Endodermal cell (in vitro differentiated cells): Measurements from ENCODE around the gene OTOA. TPM values are rescaled to one million over a fixed set of nuclear protein-coding genes. Genes with fewer than 3 reads are reported as not detected.

ENCODE experiments used
- DNase-seq: peaks from one replicate; pipeline ENCODE4 v3.0.0-alpha.2; 2017
- H3K27ac ChIP-seq: 2 replicates; pipeline ENCODE4 v1.5.1; 2013; ENCODE audit warnings: mild to moderate bottlenecking, low read depth, low read length, moderate library complexity
- H3K27me3 ChIP-seq: 2 replicates; pipeline ENCODE4 v1.6.1; 2013; ENCODE audit warnings: mild to moderate bottlenecking, low read length, moderate library complexity; ENCODE audit not compliant: insufficient read depth, control insufficient read depth, poor library complexity, severe bottlenecking
- H3K36me3 ChIP-seq: 2 replicates; pipeline ENCODE4 v1.7.0; 2013; ENCODE audit warnings: mild to moderate bottlenecking, low read length, moderate library complexity; ENCODE audit not compliant: control insufficient read depth, insufficient read depth
- H3K4me1 ChIP-seq: one replicate; pipeline ENCODE4 v1.7.0; 2013; ENCODE audit warnings: low read length; ENCODE audit not compliant: control insufficient read depth, insufficient read depth
- H3K4me3 ChIP-seq: 2 replicates; pipeline ENCODE4 v1.5.1; 2013; ENCODE audit warnings: mild to moderate bottlenecking, low read length, moderate library complexity
- H3K9ac ChIP-seq: 2 replicates; pipeline ENCODE4 v1.6.1; 2013; ENCODE audit warnings: mild to moderate bottlenecking, low read length, moderate library complexity; ENCODE audit not compliant: poor library complexity, severe bottlenecking; ENCODE audit errors: extremely low read depth
- H3K9me3 ChIP-seq: 2 replicates; pipeline ENCODE4 v1.6.1; 2013; ENCODE audit warnings: mild to moderate bottlenecking, low read length, moderate library complexity; ENCODE audit not compliant: control insufficient read depth
- H3K27ac Mint-ChIP-seq: 2 replicates; pipeline ENCODE4 v1.8.0; 2020; ENCODE audit warnings: mixed read lengths
- H3K27me3 Mint-ChIP-seq: 2 replicates; pipeline ENCODE4 v1.8.0; 2021; ENCODE audit warnings: mild to moderate bottlenecking, mixed read lengths; ENCODE audit not compliant: insufficient read depth
- H3K36me3 Mint-ChIP-seq: 2 replicates; pipeline ENCODE4 v1.8.0; 2020; ENCODE audit warnings: low read depth, mixed read lengths
- H3K4me1 Mint-ChIP-seq: 2 replicates; pipeline ENCODE4 v1.8.0; 2020; ENCODE audit warnings: mixed read lengths
- H3K4me3 Mint-ChIP-seq: 2 replicates; pipeline ENCODE4 v1.8.0; 2020; ENCODE audit warnings: mild to moderate bottlenecking, moderate library complexity, mixed read lengths
- H3K9me3 Mint-ChIP-seq: 2 replicates; pipeline ENCODE4 v1.8.0; 2020; ENCODE audit warnings: mild to moderate bottlenecking, mixed read lengths
- CTCF ChIP-seq: fragments of 200-600 bp; sonication (generic); conservative IDR thresholded peaks from 2 replicates; pipeline ENCODE4 v1.5.0; 2021; ENCODE audit warnings: antibody characterized with exemption, mild to moderate bottlenecking
- WGBS, 2 experiments: methylation state at CpG; one replicate each; pipeline versions ENCODE4 v1.1.5 to v1.1.7; 2013; ENCODE audit warnings: missing lambda C conversion rate in 2 of 2, mixed read lengths in 1 of 2; ENCODE audit not compliant: insufficient coverage in 1 of 2, insufficient read length in 1 of 2; 5-methylcytosine and 5-hydroxymethylcytosine counted together
- long read RNA-seq, 4 experiments: library from polyadenylated mRNA in 2 of 4; library from RNA in 1 of 4; library from capped mRNA in 1 of 4; stranded (forward) in 3 of 4; unstranded in 1 of 4; transcript quantifications; one replicate each; pipeline ENCODE4 v2.0.0, GENCODE V29; 2020 to 2021; ENCODE audit warnings: inconsistent platforms in 1 of 4
- polyA plus RNA-seq, 2 experiments: library from polyadenylated mRNA; stranded (reverse); fragments of 50-300 nt; gene quantifications; one replicate each; pipeline ENCODE4 v1.2.3, GENCODE V29; 2013
- total RNA-seq, 2 donors: library from RNA; stranded (reverse); fragmentation: NEBNext Ultra II Directional in 1 of 2; extraction: Animal tissue kit (Norgen Biotek cat#: 25700) in 1 of 2; gene quantifications; 2 replicates in 1 of 2; 3 replicates in 1 of 2; pipeline ENCODE4 v1.2.1, GENCODE V29; 2021

Gene OTOA
- total RNA-seq, result under 1 TPM; 0.07 to 0.09 TPM
- 0.18 TPM for polyA plus RNA-seq (2013, experiment 1 of 2)
- polyA plus RNA-seq (2013, experiment 2 of 2), result 0.17 TPM
- long read RNA-seq, experiment 1, result 0 reads
- long read RNA-seq, experiment 2, partial matches to known transcripts, result 0 of 1 reads
- long read RNA-seq, experiment 2, other reads (novel, unspliced or antisense), result 1 of 1 reads
- long read RNA-seq, experiment 3, partial matches to known transcripts, result 0 of 1 reads
- long read RNA-seq, experiment 3, other reads (novel, unspliced or antisense), result 1 of 1 reads
- long read RNA-seq, experiment 4, result 0 reads

- H3K4me3 ChIP-seq, result no peak within 1 kb of the TSS
- H3K27ac ChIP-seq, result no peak within 1 kb of the TSS
- no peaks in the 10 kb centered on the region for H3K27me3 ChIP-seq
- Mint-ChIP-seq H3K9me3 (no peaks in the 10 kb centered on the region), H3K4me3 (peak within 1 kb of the TSS; percentile 44), H3K36me3 (no peaks in the 10 kb centered on the region), H3K4me1 (peaks cover 9% of the 10 kb centered on the region), H3K27ac (no peak within 1 kb of the TSS), H3K27me3 (peaks cover 5% of the 10 kb centered on the region)
- H3K9me3 ChIP-seq, result no peaks in the 10 kb centered on the region
- TF ChIP-seq CTCF, result no peak
- WGBS, 2 experiments, result 40 to 62% methylated on average over 13 to 42 of the region's 45 CpGs
- H3K4me1 ChIP-seq, result no peaks in the 10 kb centered on the region
- no peaks in the 10 kb centered on the region for H3K36me3 ChIP-seq
- H3K9ac ChIP-seq, result no peak within 1 kb of the TSS
- peak; percentile 75 for DNase-seq
Measured at GRCh38 chr16:21663889-21664647, at the start of gene OTOA. Gene OTOA (plus strand): TSS chr16:21663968. CDS start chr16:21678515, 14,547 bp downstream.

- H3K4me1 ChIP-seq, result peaks cover 16% of the 10 kb centered on the region
- 90 to 95% methylated on average over 2 to 3 of the region's 3 CpGs for WGBS, 2 experiments
- H3K27ac Mint-ChIP-seq, result no peak overlapping the region
Measured at GRCh38 chr16:21614896-21615295, 48.9 kb upstream of the OTOA start.

GRCh38 chr16:21617607-21618006 is 46.2 kb upstream of the OTOA start:
- no peak overlapping the region for H3K27ac ChIP-seq
- peaks cover 16% of the 10 kb centered on the region for H3K36me3 ChIP-seq
- DNase-seq, result no peak
- no peaks in the 10 kb centered on the region for H3K27me3 ChIP-seq
- Mint-ChIP-seq H3K9me3 (no peaks in the 10 kb centered on the region), H3K27me3 (no peaks in the 10 kb centered on the region), H3K27ac (no peak overlapping the region), H3K4me1 (peaks cover 39% of the 10 kb centered on the region), H3K4me3 (no peak overlapping the region), H3K36me3 (peaks cover 53% of the 10 kb centered on the region)
- H3K4me1 ChIP-seq, result peaks cover 13% of the 10 kb centered on the region
- H3K4me3 ChIP-seq, result no peak overlapping the region
- 94 to 97% methylated on average over 2 to 3 of the region's 3 CpGs for WGBS, 2 experiments
- no peaks in the 10 kb centered on the region for H3K9me3 ChIP-seq
- no peak for TF ChIP-seq CTCF
- no peak overlapping the region for H3K9ac ChIP-seq

More at GRCh38 chr16:21614896-21615295, 48.9 kb upstream of the OTOA start:
- no peaks in the 10 kb centered on the region for H3K9me3 ChIP-seq
- Mint-ChIP-seq H3K27me3 (peaks cover 3% of the 10 kb centered on the region), H3K4me3 (no peak overlapping the region), H3K4me1 (peaks cover 56% of the 10 kb centered on the region), H3K9me3 (no peaks in the 10 kb centered on the region), H3K36me3 (peaks cover 53% of the 10 kb centered on the region)
- no peak overlapping the region for H3K9ac ChIP-seq
- no peak overlapping the region for H3K4me3 ChIP-seq
- peak; percentile 67 for TF ChIP-seq CTCF
- peaks cover 18% of the 10 kb centered on the region for H3K36me3 ChIP-seq
- no peaks in the 10 kb centered on the region for H3K27me3 ChIP-seq
- H3K27ac ChIP-seq, result no peak overlapping the region
- no peak for DNase-seq
